ENCODE results near the gene TMEFF1.

GRCh38 chr9:100447041-100447440 is 25.9 kb upstream of the TMEFF1 start:
- TF ChIP-seq CTCF (IDR thresholded peaks at IDR 0.05) (no peak), POLR2AphosphoS5 (IDR thresholded peaks at IDR 0.05) (no peak), POLR2A (IDR thresholded peaks at IDR 0.05) (no peak)

Measured in prostate gland (tissue), 2 donors.